ENCODE data around the gene NT5DC1.

DNA sequence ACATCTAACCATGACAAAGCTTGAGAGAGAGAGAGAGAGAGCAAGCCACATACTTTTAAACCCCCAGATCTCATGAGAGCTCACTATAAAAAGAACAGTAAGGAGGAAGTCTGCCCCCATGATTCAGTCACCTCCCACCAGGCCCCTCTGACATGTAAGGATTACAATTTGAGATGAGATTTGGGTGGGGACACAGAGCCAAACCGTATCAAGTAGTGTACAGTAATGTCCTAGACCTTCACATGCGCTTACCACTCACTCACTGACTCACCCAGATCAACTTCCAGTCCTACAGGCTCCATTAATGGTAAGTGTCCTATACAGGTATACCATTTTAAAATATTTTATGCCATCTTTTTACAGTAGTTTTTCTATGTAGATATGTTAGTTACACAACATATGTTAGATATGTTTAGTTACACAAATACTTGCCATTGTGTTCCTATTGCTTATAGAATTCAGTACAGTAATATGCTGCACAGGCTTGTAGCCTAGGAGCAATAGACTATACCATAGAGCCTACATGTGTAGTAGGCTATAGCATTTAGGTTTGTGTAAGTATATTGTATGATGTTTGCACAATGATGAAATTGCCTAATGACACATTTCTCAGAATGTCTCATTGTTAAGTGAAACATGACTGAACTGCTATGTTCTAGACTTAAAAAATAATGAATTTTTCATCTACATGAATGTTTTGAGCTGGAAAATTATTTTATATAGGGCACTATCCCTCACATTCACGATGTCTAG is 167.4 kb downstream of the NT5DC1 start:
- TF ChIP-seq, protein P1, sequence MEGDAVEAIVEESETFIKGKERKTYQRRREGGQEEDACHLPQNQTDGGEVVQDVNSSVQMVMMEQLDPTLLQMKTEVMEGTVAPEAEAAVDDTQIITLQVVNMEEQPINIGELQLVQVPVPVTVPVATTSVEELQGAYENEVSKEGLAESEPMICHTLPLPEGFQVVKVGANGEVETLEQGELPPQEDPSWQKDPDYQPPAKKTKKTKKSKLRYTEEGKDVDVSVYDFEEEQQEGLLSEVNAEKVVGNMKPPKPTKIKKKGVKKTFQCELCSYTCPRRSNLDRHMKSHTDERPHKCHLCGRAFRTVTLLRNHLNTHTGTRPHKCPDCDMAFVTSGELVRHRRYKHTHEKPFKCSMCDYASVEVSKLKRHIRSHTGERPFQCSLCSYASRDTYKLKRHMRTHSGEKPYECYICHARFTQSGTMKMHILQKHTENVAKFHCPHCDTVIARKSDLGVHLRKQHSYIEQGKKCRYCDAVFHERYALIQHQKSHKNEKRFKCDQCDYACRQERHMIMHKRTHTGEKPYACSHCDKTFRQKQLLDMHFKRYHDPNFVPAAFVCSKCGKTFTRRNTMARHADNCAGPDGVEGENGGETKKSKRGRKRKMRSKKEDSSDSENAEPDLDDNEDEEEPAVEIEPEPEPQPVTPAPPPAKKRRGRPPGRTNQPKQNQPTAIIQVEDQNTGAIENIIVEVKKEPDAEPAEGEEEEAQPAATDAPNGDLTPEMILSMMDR (conservative IDR thresholded peaks at IDR 0.05; ENCODE audit: low read depth, low read length) = no peak
- no peak for TF ChIP-seq EZH2 (IDR thresholded peaks at IDR 0.05; ENCODE audit: borderline replicate concordance, low read depth, low read length, poor library complexity, severe bottlenecking)
